Natural killer cell (primary cell): ENCODE data around the gene IL27RA. TPM values are rescaled to one million over a fixed set of nuclear protein-coding genes. Genes with fewer than 3 reads are reported as not detected.

Source experiments
- ATAC-seq, 3 donors: fragments of 150-1000 bp in 2 of 3; fragments of 200-7000 bp in 1 of 3; cut with Tn5 transposase; 1 replicate in 1 of 3; 2 replicates in 2 of 3; pipeline ENCODE4 v1.10.0; 2021; ENCODE audit warnings: mild to moderate bottlenecking in 2 of 3, moderate library complexity in 2 of 3
- DNase-seq, 2 donors: peaks; one replicate each; pipeline versions ENCODE4 v3.0.0 to v3.0.0-alpha.2; 2013 to 2021; ENCODE audit warnings: mixed read lengths in 1 of 2
- H3K27ac ChIP-seq: one replicate; pipeline ENCODE4 v1.5.1; 2013; ENCODE audit warnings: mild to moderate bottlenecking, low read length
- H3K27me3 ChIP-seq: one replicate; pipeline ENCODE4 v1.6.1; 2013; ENCODE audit warnings: low read length; ENCODE audit not compliant: control insufficient read depth, insufficient read depth
- H3K36me3 ChIP-seq: one replicate; pipeline ENCODE4 v1.6.1; 2013; ENCODE audit warnings: low read length; ENCODE audit not compliant: control insufficient read depth, insufficient read depth
- H3K4me1 ChIP-seq: one replicate; pipeline ENCODE4 v1.6.1; 2013; ENCODE audit warnings: low read length; ENCODE audit not compliant: control insufficient read depth, insufficient read depth
- H3K4me3 ChIP-seq: one replicate; pipeline ENCODE4 v1.5.1; 2013; ENCODE audit warnings: low read length
- H3K9me3 ChIP-seq: one replicate; pipeline ENCODE4 v1.6.1; 2013; ENCODE audit warnings: low read length; ENCODE audit not compliant: control insufficient read depth, insufficient read depth
- H3K27ac Mint-ChIP-seq, 2 donors: one replicate each; pipeline ENCODE4 v1.8.0; 2022; ENCODE audit warnings: mild to moderate bottlenecking in 2 of 2, mixed read lengths in 2 of 2, moderate library complexity in 1 of 2
- H3K27me3 Mint-ChIP-seq, 2 donors: one replicate each; pipeline ENCODE4 v1.8.0; 2022; ENCODE audit warnings: low read depth in 2 of 2, mixed read lengths in 2 of 2
- H3K36me3 Mint-ChIP-seq: one replicate; pipeline ENCODE4 v1.8.0; 2022; ENCODE audit warnings: mixed read lengths
- H3K4me1 Mint-ChIP-seq, 2 donors: one replicate each; pipeline ENCODE4 v1.8.0; 2022; ENCODE audit warnings: mixed read lengths in 2 of 2
- H3K4me3 Mint-ChIP-seq: one replicate; pipeline ENCODE4 v1.8.0; 2022; ENCODE audit warnings: mild to moderate bottlenecking, moderate library complexity, mixed read lengths
- H3K9me3 Mint-ChIP-seq, 2 donors: one replicate each; pipeline ENCODE4 v1.8.0; 2022; ENCODE audit warnings: mixed read lengths in 2 of 2
- WGBS: methylation state at CpG from one replicate; pipeline ENCODE4 v1.1.7; 2013; ENCODE audit warnings: missing lambda C conversion rate; ENCODE audit not compliant: insufficient coverage; 5-methylcytosine and 5-hydroxymethylcytosine counted together
- intact Hi-C: fragments of 100-400 bp; cut with micrococcal nuclease; formaldehyde crosslinking; loops from one replicate; pipeline ENCODE4 v1.14.2; 2022
- total RNA-seq, 4 donors: library from RNA; stranded (reverse); fragments of 120-200 nt in 1 of 4; gene quantifications; one replicate each; pipeline versions ENCODE4 v1.2.3 to v1.2.4, GENCODE V29; 2013 to 2022
- TF ChIP-seq, protein P1 (sequence below): fragments of 200-600 bp; IDR thresholded peaks from one replicate; pipeline ENCODE4 v1.8.0; 2022; ENCODE audit warnings: antibody characterized with exemption

The IL27RA gene
- total RNA-seq, 3 donors from 2014 or later (not counting 1 experiment from before 2014, with no cell fraction given), result 38.4 to 61.1 (median 58.0) TPM

DNA sequence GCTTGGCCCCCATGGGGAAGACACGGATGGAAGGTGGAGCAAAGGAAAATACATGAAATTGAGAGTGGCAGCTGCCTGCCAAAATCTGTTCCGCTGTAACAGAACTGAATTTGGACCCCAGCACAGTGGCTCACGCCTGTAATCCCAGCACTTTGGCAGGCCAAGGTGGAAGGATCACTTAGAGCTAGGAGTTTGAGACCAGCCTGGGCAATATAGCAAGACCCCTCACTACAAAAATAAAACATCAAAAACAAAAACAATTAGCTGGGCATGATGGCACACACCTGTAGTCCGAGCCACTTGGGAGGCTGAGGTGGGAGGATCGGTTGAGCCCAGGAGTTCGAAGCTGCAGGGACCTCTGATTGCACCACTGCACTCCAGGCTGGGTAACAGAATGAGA, 20.9 kb downstream of the IL27RA start:
- intact Hi-C loops, result no loop called here
- H3K4me1 ChIP-seq, result peaks cover 4% of the 10 kb centered on the region
- WGBS, result 94% methylated on average over 6 of the region's 6 CpGs
- DNase-seq (no peak), ATAC-seq (no peak)
- H3K27me3 ChIP-seq, result no peaks in the 10 kb centered on the region
- Mint-ChIP-seq H3K27me3 (no peaks in the 10 kb centered on the region), H3K4me3 (no peak overlapping the region), H3K36me3 (no peaks in the 10 kb centered on the region), H3K9me3 (no peaks in the 10 kb centered on the region), H3K4me1 (peaks cover 0 to 17% of the 10 kb centered on the region in 2 donors), H3K27ac (peak overlapping the region; percentile 56 to 74)
- no peak overlapping the region for H3K27ac ChIP-seq
- H3K9me3 ChIP-seq, result no peaks in the 10 kb centered on the region
- TF ChIP-seq, protein P1, sequence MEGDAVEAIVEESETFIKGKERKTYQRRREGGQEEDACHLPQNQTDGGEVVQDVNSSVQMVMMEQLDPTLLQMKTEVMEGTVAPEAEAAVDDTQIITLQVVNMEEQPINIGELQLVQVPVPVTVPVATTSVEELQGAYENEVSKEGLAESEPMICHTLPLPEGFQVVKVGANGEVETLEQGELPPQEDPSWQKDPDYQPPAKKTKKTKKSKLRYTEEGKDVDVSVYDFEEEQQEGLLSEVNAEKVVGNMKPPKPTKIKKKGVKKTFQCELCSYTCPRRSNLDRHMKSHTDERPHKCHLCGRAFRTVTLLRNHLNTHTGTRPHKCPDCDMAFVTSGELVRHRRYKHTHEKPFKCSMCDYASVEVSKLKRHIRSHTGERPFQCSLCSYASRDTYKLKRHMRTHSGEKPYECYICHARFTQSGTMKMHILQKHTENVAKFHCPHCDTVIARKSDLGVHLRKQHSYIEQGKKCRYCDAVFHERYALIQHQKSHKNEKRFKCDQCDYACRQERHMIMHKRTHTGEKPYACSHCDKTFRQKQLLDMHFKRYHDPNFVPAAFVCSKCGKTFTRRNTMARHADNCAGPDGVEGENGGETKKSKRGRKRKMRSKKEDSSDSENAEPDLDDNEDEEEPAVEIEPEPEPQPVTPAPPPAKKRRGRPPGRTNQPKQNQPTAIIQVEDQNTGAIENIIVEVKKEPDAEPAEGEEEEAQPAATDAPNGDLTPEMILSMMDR, result no peak
- no peak overlapping the region for H3K4me3 ChIP-seq
- peaks cover 46% of the 10 kb centered on the region for H3K36me3 ChIP-seq

DNA sequence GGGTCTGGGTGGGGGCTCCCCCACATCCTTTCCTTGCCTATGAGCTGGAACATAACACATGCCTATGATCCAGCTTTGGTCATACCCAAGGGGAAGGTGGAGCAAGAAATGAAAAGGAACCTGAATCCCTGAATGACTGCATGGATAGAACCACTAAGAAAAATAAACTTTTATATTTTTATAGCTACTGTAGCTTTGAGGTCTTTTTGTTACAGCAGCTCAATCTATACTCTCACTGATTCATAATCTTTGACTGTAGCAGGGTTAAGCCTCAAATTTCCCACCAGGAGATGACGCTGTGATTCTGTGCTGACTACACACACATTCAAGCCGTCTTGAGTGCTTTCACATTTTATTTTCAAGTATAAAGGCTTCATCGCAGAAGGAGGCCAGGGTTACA, 21.5 kb downstream of the IL27RA start:
- TF ChIP-seq, protein P1, result no peak
- no peak overlapping the region for H3K4me3 Mint-ChIP-seq
- H3K9me3 Mint-ChIP-seq, result no peaks in the 10 kb centered on the region
- H3K4me3 ChIP-seq, result no peak overlapping the region
- no peaks in the 10 kb centered on the region for H3K36me3 Mint-ChIP-seq
- DNase-seq (no peak), ATAC-seq (no peak)
- peaks cover under 1 to 22% of the 10 kb centered on the region in 2 donors for H3K4me1 Mint-ChIP-seq
- H3K27ac Mint-ChIP-seq, result peak overlapping the region in 1 of 2 donors; percentile 56
- H3K27me3 Mint-ChIP-seq, result peaks cover 3 to 5% of the 10 kb centered on the region in 2 donors
- intact Hi-C loops, result no loop called here
- H3K36me3 ChIP-seq, result peaks cover 43% of the 10 kb centered on the region
- H3K27me3 ChIP-seq, result peaks cover 5% of the 10 kb centered on the region
- no peaks in the 10 kb centered on the region for H3K9me3 ChIP-seq
- H3K27ac ChIP-seq, result no peak overlapping the region
- 94% methylated on average over 3 of the region's 3 CpGs for WGBS
- peaks cover 9% of the 10 kb centered on the region for H3K4me1 ChIP-seq

DNA sequence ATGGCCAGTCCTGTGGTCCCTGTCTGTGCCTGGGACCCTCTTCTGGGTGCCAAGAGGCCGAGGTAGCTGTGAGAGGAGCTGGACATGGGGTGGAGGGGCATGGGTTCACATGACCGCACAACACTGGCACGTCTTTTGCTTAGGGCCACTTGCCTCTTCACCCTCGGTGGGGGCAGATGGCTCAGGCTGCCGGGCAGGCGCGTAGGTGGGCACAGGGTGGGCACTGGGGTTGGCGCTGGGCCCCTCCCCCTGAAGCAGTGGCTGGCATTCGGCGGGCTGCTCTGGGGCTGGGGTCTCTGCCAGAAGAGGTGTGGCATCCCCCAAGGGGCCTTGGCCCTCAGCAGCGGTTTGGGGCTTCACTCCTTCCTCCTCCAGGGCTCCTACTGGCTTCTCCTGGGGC, 21.9 kb downstream of the IL27RA start:
- peaks cover 39% of the 10 kb centered on the region for H3K36me3 ChIP-seq
- peak overlapping the region in 1 of 2 donors; percentile 21 for H3K27ac Mint-ChIP-seq

More for the DNA sequence above, 21.9 kb downstream of the IL27RA start:
- Mint-ChIP-seq H3K9me3 (no peaks in the 10 kb centered on the region), H3K36me3 (no peaks in the 10 kb centered on the region), H3K4me1 (peaks cover 5 to 23% of the 10 kb centered on the region in 2 donors), H3K4me3 (no peak overlapping the region), H3K27me3 (peaks cover 7 to 10% of the 10 kb centered on the region in 2 donors)
- intact Hi-C loops, result no loop called here
- no peaks in the 10 kb centered on the region for H3K9me3 ChIP-seq
- peaks cover 9% of the 10 kb centered on the region for H3K27me3 ChIP-seq
- ATAC-seq (no peak), DNase-seq (peak in 1 of 2 donors; percentile 11)
- TF ChIP-seq, protein P1, result no peak
- no peak overlapping the region for H3K27ac ChIP-seq
- H3K4me1 ChIP-seq, result peaks cover 14% of the 10 kb centered on the region
- no peak overlapping the region for H3K4me3 ChIP-seq
- WGBS, result 90% methylated on average over 11 of the region's 11 CpGs
